ENCODE results near the gene PPP1R7.

Gene PPP1R7

GRCh38 chr2:241225983-241226382 is 75.7 kb downstream of the PPP1R7 start:
- TF ChIP-seq MAX (IDR thresholded peaks at IDR 0.05) (no peak), TAF1 (IDR thresholded peaks at IDR 0.05; ENCODE audit: low read depth) (no peak), EP300 (IDR thresholded peaks at IDR 0.05; ENCODE audit: borderline replicate concordance) (no peak), ZBTB7A (IDR thresholded peaks at IDR 0.05; ENCODE audit: low read depth) (no peak), NFIC (IDR thresholded peaks at IDR 0.05) (no peak), TEAD4 (IDR thresholded peaks at IDR 0.05) (no peak), TCF12 (IDR thresholded peaks at IDR 0.05; ENCODE audit: low read depth) (no peak), FOXM1 (IDR thresholded peaks at IDR 0.05; ENCODE audit: borderline replicate concordance, low read depth) (no peak), YY1 (IDR thresholded peaks at IDR 0.05; ENCODE audit: low read depth) (no peak), EGR1 (IDR thresholded peaks at IDR 0.05) (no peak), CEBPB (IDR thresholded peaks at IDR 0.05) (no peak), USF1 (IDR thresholded peaks at IDR 0.05) (no peak), RAD21 (IDR thresholded peaks at IDR 0.05; ENCODE audit: low read depth) (no peak), REST (IDR thresholded peaks at IDR 0.05; ENCODE audit: low read depth) (no peak), CREB1 (IDR thresholded peaks at IDR 0.05; ENCODE audit: low read depth) (no peak)

- TF ChIP-seq YY1 (IDR thresholded peaks at IDR 0.05; ENCODE audit: low read depth) (no peak), EP300 (IDR thresholded peaks at IDR 0.05; ENCODE audit: borderline replicate concordance) (no peak)
Observed at GRCh38 chr2:241226723-241227572, 76.7 kb downstream of the PPP1R7 start.

GRCh38 chr2:241227594-241227993 is 77.3 kb downstream of the PPP1R7 start:
- TF ChIP-seq CREB1 (IDR thresholded peaks at IDR 0.05; ENCODE audit: low read depth) (no peak), TAF1 (IDR thresholded peaks at IDR 0.05; ENCODE audit: low read depth) (no peak), ZBTB7A (IDR thresholded peaks at IDR 0.05; ENCODE audit: low read depth) (no peak)

GRCh38 chr2:241228081-241228859 is 78.0 kb downstream of the PPP1R7 start:
- no peak for TF ChIP-seq REST (IDR thresholded peaks at IDR 0.05; ENCODE audit: low read depth)
- TF ChIP-seq EP300 (IDR thresholded peaks at IDR 0.05; ENCODE audit: borderline replicate concordance), result no peak
- no peak for TF ChIP-seq EGR1 (IDR thresholded peaks at IDR 0.05)
- TF ChIP-seq TAF1 (IDR thresholded peaks at IDR 0.05; ENCODE audit: low read depth), result no peak
- TF ChIP-seq TEAD4 (IDR thresholded peaks at IDR 0.05), result no peak
- no peak for TF ChIP-seq CREB1 (IDR thresholded peaks at IDR 0.05; ENCODE audit: low read depth)

GRCh38 chr2:241228860-241229516 is 78.7 kb downstream of the PPP1R7 start:
- no peak for TF ChIP-seq TCF12 (IDR thresholded peaks at IDR 0.05; ENCODE audit: low read depth)
- no peak for TF ChIP-seq CREB1 (IDR thresholded peaks at IDR 0.05; ENCODE audit: low read depth)
- TF ChIP-seq ZBTB7A (IDR thresholded peaks at IDR 0.05; ENCODE audit: low read depth), result no peak

GRCh38 chr2:241229563-241230401 is 79.5 kb downstream of the PPP1R7 start:
- TF ChIP-seq REST (IDR thresholded peaks at IDR 0.05; ENCODE audit: low read depth), result no peak
- no peak for TF ChIP-seq FOXM1 (IDR thresholded peaks at IDR 0.05; ENCODE audit: borderline replicate concordance, low read depth)
- no peak for TF ChIP-seq EGR1 (IDR thresholded peaks at IDR 0.05)

Data from Ishikawa (cell line).